Colonic mucosa (tissue), 4 donors: ENCODE data around the gene CADPS2. TPM values are rescaled to one million over a fixed set of nuclear protein-coding genes. Genes with fewer than 3 reads are reported as not detected.
"Not testable (repeated sequence)": the region's sequence is repeated elsewhere in the genome, so short reads cannot be mapped to it uniquely, and the experiment has no call there.

Experiments
- DNase-seq: peaks from one replicate; pipeline ENCODE4 v3.0.0-alpha.2; 2020
- H3K27ac ChIP-seq: fragments of 200-600 bp; one replicate; pipeline ENCODE4 v1.8.0; 2021
- H3K27me3 ChIP-seq: fragments of 200-600 bp; one replicate; pipeline ENCODE4 v1.8.0; 2021
- H3K36me3 ChIP-seq: fragments of 200-600 bp; one replicate; pipeline ENCODE4 v1.8.0; 2021
- H3K4me1 ChIP-seq: fragments of 200-600 bp; one replicate; pipeline ENCODE4 v1.8.0; 2021; ENCODE audit warnings: mild to moderate bottlenecking
- H3K4me3 ChIP-seq: fragments of 200-600 bp; one replicate; pipeline ENCODE4 v1.8.0; 2021
- H3K9ac ChIP-seq, 2 donors: one replicate each; pipeline ENCODE4 v1.7.0; 2013; ENCODE audit warnings: control low read depth in 2 of 2, low read depth in 2 of 2, low read length in 2 of 2
- H3K9me3 ChIP-seq: fragments of 200-600 bp; one replicate; pipeline ENCODE4 v1.8.0; 2021
- CTCF ChIP-seq: fragments of 200-600 bp; IDR thresholded peaks from one replicate; pipeline ENCODE4 v1.8.0; 2022; ENCODE audit warnings: antibody characterized with exemption, mild to moderate bottlenecking
- intact Hi-C: fragments of 100-400 bp; cut with DNase I; formaldehyde crosslinking; loops from one replicate; pipeline ENCODE4 v1.14.1; 2022
- total RNA-seq, 2 donors: library from RNA; stranded (reverse); fragmentation: NEBNext Ultra II Directional in 1 of 2; extraction: Animal tissue kit (Norgen Biotek cat#: 25700) in 1 of 2; gene quantifications; one replicate each; pipeline ENCODE4 v1.2.1, GENCODE V29; 2021
- donor health status: healthy.
- donor health status: DM: no; HTN: no; CAD: no.
- donor health status: DM: no; HTN: no; CAD: no.

The CADPS2 gene
- total RNA-seq, 2 donors from 2014 or later: 13.6 to 15.2 TPM

- TF ChIP-seq CTCF: no peak
- H3K27ac ChIP-seq: no peak overlapping the region
Measured at GRCh38 chr7:122684504-122684903, 201.8 kb downstream of the CADPS2 start.

DNA sequence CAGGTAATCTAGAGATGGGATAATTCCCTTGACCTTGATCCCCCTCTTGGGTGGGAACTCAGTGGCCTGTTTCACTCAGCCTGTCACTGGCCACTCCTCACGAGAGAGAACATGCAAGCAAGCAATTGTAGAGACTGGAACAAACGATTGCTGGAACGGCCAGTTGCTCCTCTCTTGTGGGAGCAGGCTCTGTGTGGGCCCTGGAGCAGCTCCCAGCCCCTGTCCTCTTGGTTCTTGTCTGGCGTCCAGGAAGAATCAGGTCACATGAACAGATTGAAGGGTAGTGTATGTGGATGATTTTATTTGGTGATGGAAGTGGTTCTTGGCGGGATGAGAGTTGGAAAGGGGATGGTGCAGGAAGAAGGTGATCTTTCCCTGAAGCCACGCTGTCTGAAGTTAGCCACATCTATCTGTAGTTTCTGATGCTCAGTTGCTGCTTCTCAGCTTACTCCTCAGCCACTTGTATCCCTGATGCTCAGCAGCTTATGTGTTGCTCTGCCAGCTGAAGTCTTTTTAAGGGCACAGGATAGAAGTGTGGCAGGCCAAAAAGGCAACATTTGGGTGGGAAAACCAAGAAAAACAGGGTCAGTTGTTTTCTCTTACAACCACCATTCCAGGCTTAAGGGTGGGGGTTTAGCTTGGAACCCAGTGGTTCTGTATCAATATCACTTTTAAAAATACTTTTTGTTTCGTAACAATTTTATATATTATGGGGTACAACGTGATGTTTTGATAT lies 203.3 kb downstream of the CADPS2 start:
- TF ChIP-seq CTCF: no peak
- H3K36me3 ChIP-seq: no peaks in the 10 kb centered on the region
- no peaks in the 10 kb centered on the region for H3K9me3 ChIP-seq
- DNase-seq: no peak
- no peak overlapping the region for H3K4me3 ChIP-seq
- no peak overlapping the region for H3K9ac ChIP-seq
- H3K27me3 ChIP-seq: no peaks in the 10 kb centered on the region
- H3K27ac ChIP-seq: no peak overlapping the region
- intact Hi-C loops: no loop called here
- H3K4me1 ChIP-seq: no peaks in the 10 kb centered on the region

More at GRCh38 chr7:122684504-122684903, 201.8 kb downstream of the CADPS2 start:
- H3K4me1 ChIP-seq: no peaks in the 10 kb centered on the region
- no peak overlapping the region for H3K9ac ChIP-seq
- no peak overlapping the region for H3K4me3 ChIP-seq
- intact Hi-C loops: no loop called here
- H3K9me3 ChIP-seq: no peaks in the 10 kb centered on the region
- DNase-seq: no peak
- no peaks in the 10 kb centered on the region for H3K36me3 ChIP-seq
- no peaks in the 10 kb centered on the region for H3K27me3 ChIP-seq

GRCh38 chr7:122681186-122681585 lies 205.1 kb downstream of the CADPS2 start:
- H3K36me3 ChIP-seq, intact Hi-C loops, H3K27me3 ChIP-seq, H3K27ac ChIP-seq, H3K9ac ChIP-seq, H3K4me1 ChIP-seq, H3K4me3 ChIP-seq, H3K9me3 ChIP-seq, DNase-seq: not testable (repeated sequence)

- no peak for TF ChIP-seq CTCF
- intact Hi-C loops: no loop called here
- no peaks in the 10 kb centered on the region for H3K9me3 ChIP-seq
- H3K4me3 ChIP-seq: no peak overlapping the region
- no peaks in the 10 kb centered on the region for H3K36me3 ChIP-seq
- H3K4me1 ChIP-seq: no peaks in the 10 kb centered on the region
- no peak overlapping the region for H3K27ac ChIP-seq
- no peak for DNase-seq
- H3K27me3 ChIP-seq: no peaks in the 10 kb centered on the region
- no peak overlapping the region for H3K9ac ChIP-seq
Measured at GRCh38 chr7:122679813-122680212, 206.4 kb downstream of the CADPS2 start.

GRCh38 chr7:122679269-122679709 lies 207.0 kb downstream of the CADPS2 start:
- H3K27ac ChIP-seq, H3K36me3 ChIP-seq, H3K9me3 ChIP-seq, H3K27me3 ChIP-seq, H3K4me1 ChIP-seq, intact Hi-C loops, DNase-seq, H3K4me3 ChIP-seq, H3K9ac ChIP-seq: not testable (repeated sequence)

- Histone ChIP-seq H3K9me3 (no peaks in the 10 kb centered on the region), H3K36me3 (no peaks in the 10 kb centered on the region), H3K4me3 (no peak overlapping the region), H3K9ac (no peak overlapping the region), H3K27ac (no peak overlapping the region), H3K27me3 (no peaks in the 10 kb centered on the region), H3K4me1 (no peaks in the 10 kb centered on the region)
- no peak for DNase-seq
- intact Hi-C loops: no loop called here
- TF ChIP-seq CTCF: no peak
Measured at GRCh38 chr7:122677149-122677548, 209.1 kb downstream of the CADPS2 start.
